H1 (cell line): ENCODE results near the gene SUOX. TPM values are rescaled to one million over a fixed set of nuclear protein-coding genes. Genes with fewer than 3 reads are reported as not detected.

Experiments
- CTCF ChIA-PET: fragments of 300-600 bp; sonication (Branson Sonifier 250); formaldehyde crosslinking; loops from one replicate; lab custom pipeline; 2021; ENCODE audit not compliant: partially characterized antibody; lab: Charles Lee
- POLR2A ChIA-PET: fragments of 300-600 bp; sonication (Branson Sonifier 250); formaldehyde crosslinking; loops from one replicate; lab custom pipeline; 2021; ENCODE audit warnings: inconsistent platforms; ENCODE audit not compliant: partially characterized antibody; lab: Charles Lee
- DNase-seq, 2 experiments: peaks; one replicate each; pipeline versions ENCODE4 v3.0.0 to v3.0.0-alpha.2; 2010 to 2022; ENCODE audit warnings: low spot score in 2 of 2, low read depth in 1 of 2, mixed read lengths in 1 of 2
- FAIRE-seq: peaks from 2 replicates; lab custom pipeline; 2011; peaks lifted over from hg19 to GRCh38; lab: Jason Lieb, UNC
- H2AFZ ChIP-seq: 2 replicates; pipeline ENCODE4 v1.8.1; 2012; ENCODE audit warnings: low read length, inconsistent platforms
- H2AK5ac ChIP-seq: 2 replicates; pipeline ENCODE4 v1.6.1; 2013; ENCODE audit warnings: low read depth, low read length
- H2BK120ac ChIP-seq: replicated peaks from 2 replicates; pipeline ENCODE3; 2013; ENCODE audit warnings: low read depth, low read length, inconsistent platforms
- H2BK12ac ChIP-seq: 2 replicates; pipeline ENCODE4 v1.6.1; 2013; ENCODE audit warnings: low read depth, low read length
- H2BK15ac ChIP-seq: 2 replicates; pipeline ENCODE4 v1.6.1; 2013; ENCODE audit warnings: low read length
- H2BK20ac ChIP-seq: 2 replicates; pipeline ENCODE4 v1.6.1; 2013; ENCODE audit warnings: low read length
- H2BK5ac ChIP-seq: 2 replicates; pipeline ENCODE4 v1.6.1; 2013; ENCODE audit warnings: low read depth, low read length
- H3K14ac ChIP-seq: 2 replicates; pipeline ENCODE4 v1.6.1; 2013; ENCODE audit warnings: inconsistent platforms; ENCODE audit not compliant: insufficient read length
- H3K18ac ChIP-seq: 2 replicates; pipeline ENCODE4 v1.6.1; 2013; ENCODE audit warnings: low read length; ENCODE audit errors: extremely low read depth
- H3K23ac ChIP-seq: 2 replicates; pipeline ENCODE4 v1.6.1; 2013; ENCODE audit warnings: inconsistent platforms; ENCODE audit not compliant: insufficient read length
- H3K23me2 ChIP-seq: 2 replicates; pipeline ENCODE4 v1.6.1; 2013; ENCODE audit warnings: low read depth, low read length
- H3K27ac ChIP-seq: 2 replicates; pipeline ENCODE4 v1.6.1; 2011; ENCODE audit warnings: low read depth, low read length, inconsistent platforms
- H3K27me3 ChIP-seq, 4 experiments: replicated peaks in 1 of 4; 1 replicate in 1 of 4; 2 replicates in 3 of 4; pipeline versions ENCODE4 v1.6.1 to v1.8.1; 2011 to 2013; ENCODE audit warnings: low read length in 3 of 4, mild to moderate bottlenecking in 3 of 4, inconsistent platforms in 2 of 4, mixed read lengths in 2 of 4, moderate library complexity in 1 of 4; ENCODE audit not compliant: control insufficient read depth in 3 of 4, insufficient read depth in 3 of 4; ENCODE audit errors: extremely low read depth in 1 of 4
- H3K36me3 ChIP-seq, 4 experiments: 2 replicates each; pipeline versions ENCODE4 v1.6.1 to v1.8.1; 2011 to 2013; ENCODE audit warnings: mild to moderate bottlenecking in 4 of 4, low read length in 3 of 4, moderate library complexity in 2 of 4, control low read depth in 1 of 4, inconsistent platforms in 1 of 4; ENCODE audit not compliant: insufficient read depth in 4 of 4, control insufficient read depth in 2 of 4
- H3K4ac ChIP-seq: replicated peaks from 2 replicates; pipeline ENCODE3; 2013; ENCODE audit warnings: low read length, low read depth, mixed read lengths, inconsistent platforms; ENCODE audit not compliant: insufficient read length
- H3K4me1 ChIP-seq, 4 experiments: replicated peaks in 1 of 4; 1 replicate in 1 of 4; 2 replicates in 3 of 4; pipeline versions ENCODE4 v1.6.1 to v1.8.1; 2011 to 2013; ENCODE audit warnings: low read length in 3 of 4, inconsistent platforms in 2 of 4, mixed read lengths in 1 of 4; ENCODE audit not compliant: insufficient read depth in 4 of 4, control insufficient read depth in 3 of 4
- H3K4me2 ChIP-seq, 2 experiments: 2 replicates each; pipeline versions ENCODE4 v1.6.1 to v1.8.1; 2011 to 2013; ENCODE audit warnings: low read depth in 2 of 2, low read length in 2 of 2, control low read depth in 1 of 2, inconsistent platforms in 1 of 2, mild to moderate bottlenecking in 1 of 2; ENCODE audit not compliant: insufficient read depth in 1 of 2
- H3K4me3 ChIP-seq, 4 experiments: fragments of 200-600, 300-600 bp in 1 of 4; sonication (generic), shearing (Covaris generic), sonication (Bioruptor Twin) in 1 of 4; 2 replicates each; pipeline versions ENCODE4 v1.5.1 to v1.8.1; 2011 to 2016; ENCODE audit warnings: low read length in 4 of 4, low read depth in 3 of 4, control low read depth in 2 of 4, inconsistent platforms in 2 of 4, mild to moderate bottlenecking in 2 of 4, mixed read lengths in 1 of 4, moderate library complexity in 1 of 4; ENCODE audit not compliant: insufficient read depth in 2 of 4; ENCODE audit errors: extremely low read depth in 1 of 4
- H3K56ac ChIP-seq: replicated peaks from 2 replicates; pipeline ENCODE3; 2013; ENCODE audit warnings: low read depth, mild to moderate bottlenecking, mixed read lengths, low read length, inconsistent platforms; ENCODE audit not compliant: insufficient read length
- H3K79me1 ChIP-seq: 2 replicates; pipeline ENCODE4 v1.6.1; 2013; ENCODE audit warnings: low read depth, low read length, control low read depth
- H3K79me2 ChIP-seq, 2 experiments: 2 replicates each; pipeline versions ENCODE4 v1.6.1 to v1.8.1; 2012 to 2013; ENCODE audit warnings: low read length in 2 of 2, mild to moderate bottlenecking in 2 of 2, inconsistent platforms in 1 of 2; ENCODE audit not compliant: insufficient read depth in 2 of 2, control insufficient read depth in 1 of 2
- H3K9ac ChIP-seq, 4 experiments: replicated peaks in 1 of 4; 1 replicate in 1 of 4; 2 replicates in 3 of 4; pipeline versions ENCODE4 v1.6.1 to v1.8.1; 2011 to 2013; ENCODE audit warnings: low read depth in 3 of 4, low read length in 3 of 4, control low read depth in 2 of 4, mild to moderate bottlenecking in 2 of 4, moderate library complexity in 2 of 4, inconsistent platforms in 1 of 4; ENCODE audit errors: extremely low read depth in 1 of 4
- H3K9me3 ChIP-seq, 2 experiments: 2 replicates each; pipeline versions ENCODE4 v1.6.1 to v1.8.1; 2012 to 2013; ENCODE audit warnings: mild to moderate bottlenecking in 2 of 2, moderate library complexity in 2 of 2, control low read depth in 1 of 2, inconsistent platforms in 1 of 2, low read depth in 1 of 2, low read length in 1 of 2, mixed read lengths in 1 of 2; ENCODE audit not compliant: insufficient read depth in 2 of 2
- H4K20me1 ChIP-seq, 2 experiments: replicated peaks in 1 of 2; 2 replicates each; pipeline versions ENCODE3 to v1.8.1; 2011 to 2013; ENCODE audit warnings: inconsistent platforms in 2 of 2, low read length in 2 of 2, mild to moderate bottlenecking in 1 of 2; ENCODE audit not compliant: insufficient read depth in 2 of 2, control insufficient read depth in 1 of 2
- H4K5ac ChIP-seq: 2 replicates; pipeline ENCODE4 v1.6.1; 2013; ENCODE audit warnings: low read length, low read depth, mixed read lengths, inconsistent platforms; ENCODE audit not compliant: insufficient read length
- H4K8ac ChIP-seq: 2 replicates; pipeline ENCODE4 v1.8.0; 2013; ENCODE audit warnings: mild to moderate bottlenecking, moderate library complexity, low read length, inconsistent platforms; ENCODE audit not compliant: insufficient read depth; ENCODE audit errors: extremely low read depth
- H4K91ac ChIP-seq: replicated peaks from 2 replicates; pipeline ENCODE3; 2013; ENCODE audit warnings: low read length, mixed read lengths, inconsistent platforms; ENCODE audit not compliant: insufficient read length
- CBX8 ChIP-seq: fragments of 300-800, 300-1000 bp; sonication (generic); IDR thresholded peaks from 2 replicates; pipeline ENCODE4 v1.7.1; 2016; ENCODE audit warnings: low read depth, low read length, borderline replicate concordance
- E2F6 ChIP-seq: IDR thresholded peaks from 2 replicates; pipeline ENCODE4 v1.6.1; 2012; ENCODE audit warnings: inconsistent platforms
- JUND ChIP-seq: IDR thresholded peaks from 2 replicates; pipeline ENCODE4 v1.6.1; 2011; ENCODE audit warnings: mild to moderate bottlenecking, improper control_type of control experiment, low read length
- RFX5 ChIP-seq: IDR thresholded peaks from 2 replicates; pipeline ENCODE4 v1.6.1; 2011; ENCODE audit warnings: low read depth, low read length, improper control_type of control experiment, borderline replicate concordance
- TAF1 ChIP-seq: IDR thresholded peaks from 2 replicates; pipeline ENCODE4 v1.6.1; 2011; ENCODE audit warnings: mild to moderate bottlenecking, low read depth, low read length
- TAF7 ChIP-seq: optimal IDR thresholded peaks from 2 replicates; pipeline ENCODE3; 2011; ENCODE audit warnings: low read depth, mild to moderate bottlenecking, inconsistent platforms, low read length, moderate library complexity, borderline replicate concordance
- YY1 ChIP-seq: IDR thresholded peaks from 2 replicates; pipeline ENCODE4 v1.6.1; 2011; ENCODE audit warnings: low read depth, mild to moderate bottlenecking, low read length
- WGBS, 2 experiments: shearing (Covaris generic) in 1 of 2; methylation state at CpG; one replicate each; pipeline versions ENCODE4 v1.1.6 to v1.1.7; 2013 to 2015; ENCODE audit warnings: low lambda C conversion rate in 2 of 2, mixed read lengths in 2 of 2, inconsistent platforms in 1 of 2, low coverage in 1 of 2, missing lambda C conversion rate in 1 of 2; ENCODE audit not compliant: insufficient replicate concordance in 2 of 2, insufficient coverage in 1 of 2, insufficient read length in 1 of 2; ENCODE audit errors: extremely low coverage in 1 of 2, missing lambda C conversion rate in 1 of 2; 5-methylcytosine and 5-hydroxymethylcytosine counted together
- polyA plus RNA-seq, 7 experiments: library from polyadenylated mRNA; depleted of rRNA in 3 of 7; stranded (reverse) in 5 of 7; unstranded in 2 of 7; fragments of >200 nt in 5 of 7; fragments of 200-250 nt in 2 of 7; gene quantifications; 1 replicate in 5 of 7; 2 replicates in 1 of 7; 4 replicates in 1 of 7; pipeline versions ENCODE4 v1.2.1 to v1.2.3, GENCODE V29; 2011 to 2013; ENCODE audit warnings: missing spikeins in 2 of 7, mixed read lengths in 2 of 7
- total RNA-seq: library from RNA; stranded (reverse); fragmentation: NEBNext Ultra II Directional; extraction: Animal tissue kit (Norgen Biotek cat#: 25700); gene quantifications from 2 replicates; pipeline ENCODE4 v1.2.1, GENCODE V29; 2021
- TF ChIP-seq, protein P1 (sequence below), 3 experiments: IDR thresholded peaks; 1 replicate in 2 of 3; 2 replicates in 1 of 3; pipeline versions ENCODE4 v1.5.1 to v1.6.1; 2011; ENCODE audit warnings: low read length in 3 of 3, mild to moderate bottlenecking in 3 of 3, inconsistent platforms in 2 of 3, low read depth in 1 of 3, moderate library complexity in 1 of 3; ENCODE audit not compliant: insufficient read depth in 1 of 3; ENCODE audit errors: control extremely low read depth in 1 of 3
- TF ChIP-seq, protein P2 (sequence below): IDR thresholded peaks from 2 replicates; pipeline ENCODE4 v1.6.1; 2011; ENCODE audit warnings: low read length, improper control_type of control experiment

SUOX gene
- total and polyA plus RNA-seq, 2 of the 8 experiments (the other 6 are each of a cell fraction or from before 2014, with no cell fraction given): 22.5 to 31.3 TPM

GRCh38 chr12:56014205-56014604 lies 17.1 kb downstream of the SUOX start:
- Histone ChIP-seq H3K23me2 (no peaks in the 10 kb centered on the region; the same call in 1 of the 2 replicates), H2BK20ac (no peak overlapping the region), H3K4me2 (no peak overlapping the region), H3K27me3 (no peaks in the 10 kb centered on the region), H3K36me3 (peaks cover 0 to 4% (median under 1%) of the 10 kb centered on the region in 4 experiments; a peak in 2 of 8 replicates), H3K79me1 (no peaks in the 10 kb centered on the region), H3K9ac (no peak overlapping the region), H3K56ac (no peak overlapping the region), H4K20me1 (no peaks in the 10 kb centered on the region), H3K9me3 (no peaks in the 10 kb centered on the region), H3K27ac (no peak overlapping the region), H3K4me3 (no peak overlapping the region), H4K8ac (no peak overlapping the region), H2BK12ac (no peak overlapping the region), H2AFZ (no peak overlapping the region), H2BK120ac (no peak overlapping the region), H3K4me1 (no peaks in the 10 kb centered on the region), H4K5ac (no peak overlapping the region), H3K23ac (no peak overlapping the region), H4K91ac (no peak overlapping the region), H2BK15ac (no peak overlapping the region), H3K14ac (no peak overlapping the region), H3K79me2 (no peaks in the 10 kb centered on the region), H3K4ac (no peak overlapping the region), H2AK5ac (no peak overlapping the region), H2BK5ac (no peak overlapping the region), H3K18ac (no peak overlapping the region)
- CTCF ChIA-PET: interaction anchor here (0.8 to 18.1 kb wide), 4 partner anchors 19 to 33 kb away, joined by 3 to 256 read pairs (median 3); partner anchors contain the start of gene SUOX
- FAIRE-seq (no peak), DNase-seq (no peak)
- POLR2A ChIA-PET: interaction anchor here (1.1 to 1.6 kb wide), 4 partner anchors 17 to 89 kb away, joined by 3 to 4 read pairs (median 4); partner anchors contain the start of gene SUOX
- 83% methylated on average over 2 of the region's 2 CpGs; no CpG with 5 or more reads in 1 of the 2 experiments for WGBS, 2 experiments
- no peak for TF ChIP-seq YY1
- no peak for TF ChIP-seq E2F6
- TF ChIP-seq TAF7: no peak
- TF ChIP-seq, protein P1, sequence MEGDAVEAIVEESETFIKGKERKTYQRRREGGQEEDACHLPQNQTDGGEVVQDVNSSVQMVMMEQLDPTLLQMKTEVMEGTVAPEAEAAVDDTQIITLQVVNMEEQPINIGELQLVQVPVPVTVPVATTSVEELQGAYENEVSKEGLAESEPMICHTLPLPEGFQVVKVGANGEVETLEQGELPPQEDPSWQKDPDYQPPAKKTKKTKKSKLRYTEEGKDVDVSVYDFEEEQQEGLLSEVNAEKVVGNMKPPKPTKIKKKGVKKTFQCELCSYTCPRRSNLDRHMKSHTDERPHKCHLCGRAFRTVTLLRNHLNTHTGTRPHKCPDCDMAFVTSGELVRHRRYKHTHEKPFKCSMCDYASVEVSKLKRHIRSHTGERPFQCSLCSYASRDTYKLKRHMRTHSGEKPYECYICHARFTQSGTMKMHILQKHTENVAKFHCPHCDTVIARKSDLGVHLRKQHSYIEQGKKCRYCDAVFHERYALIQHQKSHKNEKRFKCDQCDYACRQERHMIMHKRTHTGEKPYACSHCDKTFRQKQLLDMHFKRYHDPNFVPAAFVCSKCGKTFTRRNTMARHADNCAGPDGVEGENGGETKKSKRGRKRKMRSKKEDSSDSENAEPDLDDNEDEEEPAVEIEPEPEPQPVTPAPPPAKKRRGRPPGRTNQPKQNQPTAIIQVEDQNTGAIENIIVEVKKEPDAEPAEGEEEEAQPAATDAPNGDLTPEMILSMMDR (IDR thresholded peaks at IDR 0.05; ENCODE audit: control extremely low read depth in 1 of 3, insufficient read depth in 1 of 3, low read depth in 1 of 3, low read length in 3 of 3): no peak
- no peak for TF ChIP-seq TAF1
- no peak for TF ChIP-seq RFX5
- TF ChIP-seq JUND: no peak
- TF ChIP-seq, protein P2, sequence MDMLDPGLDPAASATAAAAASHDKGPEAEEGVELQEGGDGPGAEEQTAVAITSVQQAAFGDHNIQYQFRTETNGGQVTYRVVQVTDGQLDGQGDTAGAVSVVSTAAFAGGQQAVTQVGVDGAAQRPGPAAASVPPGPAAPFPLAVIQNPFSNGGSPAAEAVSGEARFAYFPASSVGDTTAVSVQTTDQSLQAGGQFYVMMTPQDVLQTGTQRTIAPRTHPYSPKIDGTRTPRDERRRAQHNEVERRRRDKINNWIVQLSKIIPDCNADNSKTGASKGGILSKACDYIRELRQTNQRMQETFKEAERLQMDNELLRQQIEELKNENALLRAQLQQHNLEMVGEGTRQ: no peak
- no peak for TF ChIP-seq CBX8
